ENCODE results near the gene SRP72.

DNA sequence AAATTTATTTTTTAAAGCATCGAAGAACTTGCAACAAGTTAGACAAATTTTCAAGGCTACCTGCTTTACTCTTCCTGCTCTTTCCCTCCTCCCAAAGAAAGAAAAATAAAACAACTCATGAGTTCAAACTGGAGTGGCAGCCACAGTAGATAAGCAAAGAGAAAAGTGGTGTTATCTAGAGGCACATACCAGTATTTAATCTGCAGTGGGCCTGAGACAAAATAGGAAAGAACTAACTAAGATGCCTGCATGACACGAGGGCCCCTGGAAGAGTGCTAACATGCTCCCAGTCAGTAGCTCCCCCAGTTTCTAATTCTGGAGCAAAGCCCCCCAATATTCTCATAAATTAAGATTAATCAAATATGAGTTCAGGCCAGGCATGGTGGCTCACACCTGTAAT is 46.1 kb downstream of the SRP72 start:
- TF ChIP-seq, protein P1, sequence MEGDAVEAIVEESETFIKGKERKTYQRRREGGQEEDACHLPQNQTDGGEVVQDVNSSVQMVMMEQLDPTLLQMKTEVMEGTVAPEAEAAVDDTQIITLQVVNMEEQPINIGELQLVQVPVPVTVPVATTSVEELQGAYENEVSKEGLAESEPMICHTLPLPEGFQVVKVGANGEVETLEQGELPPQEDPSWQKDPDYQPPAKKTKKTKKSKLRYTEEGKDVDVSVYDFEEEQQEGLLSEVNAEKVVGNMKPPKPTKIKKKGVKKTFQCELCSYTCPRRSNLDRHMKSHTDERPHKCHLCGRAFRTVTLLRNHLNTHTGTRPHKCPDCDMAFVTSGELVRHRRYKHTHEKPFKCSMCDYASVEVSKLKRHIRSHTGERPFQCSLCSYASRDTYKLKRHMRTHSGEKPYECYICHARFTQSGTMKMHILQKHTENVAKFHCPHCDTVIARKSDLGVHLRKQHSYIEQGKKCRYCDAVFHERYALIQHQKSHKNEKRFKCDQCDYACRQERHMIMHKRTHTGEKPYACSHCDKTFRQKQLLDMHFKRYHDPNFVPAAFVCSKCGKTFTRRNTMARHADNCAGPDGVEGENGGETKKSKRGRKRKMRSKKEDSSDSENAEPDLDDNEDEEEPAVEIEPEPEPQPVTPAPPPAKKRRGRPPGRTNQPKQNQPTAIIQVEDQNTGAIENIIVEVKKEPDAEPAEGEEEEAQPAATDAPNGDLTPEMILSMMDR (IDR thresholded peaks at IDR 0.05; ENCODE audit: low read depth, low read length) = no peak
- no peak for TF ChIP-seq POLR2A (IDR thresholded peaks at IDR 0.05; ENCODE audit: extremely low read depth, insufficient read length)
- no peak for TF ChIP-seq MYC (IDR thresholded peaks at IDR 0.05; ENCODE audit: low read depth, low read length)
